ENCODE data around the gene PTGES3.
A peak's percentile ranks its signal among the peaks of the same experiment; 100 is the strongest.
"Not testable (repeated sequence)": the region's sequence is repeated elsewhere in the genome, so short reads cannot be mapped to it uniquely, and the experiment has no call there.

The PTGES3 gene

GRCh38 chr12:56688129-56688845 lies at the start of gene PTGES3:
Gene PTGES3 (minus strand): TSS chr12:56688284. CDS start chr12:56687999, 285 bp downstream.
- DNase-seq (ENCODE audit: low read depth in 2 of 2) = peak; percentile 96 to 97

GRCh38 chr12:56728139-56728861 lies 40.2 kb upstream of the PTGES3 start:
- no peak for DNase-seq (ENCODE audit: low read depth in 2 of 2)

- DNase-seq (ENCODE audit: low read depth in 2 of 2) = not testable (repeated sequence)
Measured at GRCh38 chr12:56726196-56726675, 38.2 kb upstream of the PTGES3 start.

GRCh38 chr12:56725723-56726102 lies 37.6 kb upstream of the PTGES3 start:
- no peak for DNase-seq (ENCODE audit: low read depth in 2 of 2)

- DNase-seq (ENCODE audit: low read depth in 2 of 2) = peak; percentile 95
Measured at GRCh38 chr12:56724972-56725722, 37.1 kb upstream of the PTGES3 start, which contains the start of gene NACA. Gene NACA (minus strand): TSS chr12:56725299. CDS start chr12:56724521, 778 bp downstream.

GRCh38 chr12:56724701-56724971 lies 36.6 kb upstream of the PTGES3 start:
- no peak for DNase-seq (ENCODE audit: low read depth in 2 of 2)

GRCh38 chr12:56723889-56724700 lies 36.0 kb upstream of the PTGES3 start:
- peak; percentile 40 to 43 for DNase-seq (ENCODE audit: low read depth in 2 of 2)

GRCh38 chr12:56723352-56723751 lies 35.3 kb upstream of the PTGES3 start:
- no peak for DNase-seq (ENCODE audit: low read depth in 2 of 2)

- no peak for DNase-seq (ENCODE audit: low read depth in 2 of 2)
Measured at GRCh38 chr12:56722832-56723231, 34.7 kb upstream of the PTGES3 start.

- no peak for DNase-seq (ENCODE audit: low read depth in 2 of 2)
Measured at GRCh38 chr12:56721721-56722120, 33.6 kb upstream of the PTGES3 start.

- no peak for DNase-seq (ENCODE audit: low read depth in 2 of 2)
Measured at GRCh38 chr12:56721216-56721615, 33.1 kb upstream of the PTGES3 start.

GRCh38 chr12:56720731-56721151 lies 32.7 kb upstream of the PTGES3 start:
- DNase-seq (ENCODE audit: low read depth in 2 of 2) = no peak

- no peak for DNase-seq (ENCODE audit: low read depth in 2 of 2)
Measured at GRCh38 chr12:56719056-56719455, 31.0 kb upstream of the PTGES3 start.

GRCh38 chr12:56718636-56719035 lies 30.6 kb upstream of the PTGES3 start:
- DNase-seq (ENCODE audit: low read depth in 2 of 2) = no peak

- no peak for DNase-seq (ENCODE audit: low read depth in 2 of 2)
Measured at GRCh38 chr12:56718149-56718548, 30.1 kb upstream of the PTGES3 start.

- DNase-seq (ENCODE audit: low read depth in 2 of 2) = no peak
Measured at GRCh38 chr12:56716933-56717880, 29.1 kb upstream of the PTGES3 start.

- DNase-seq (ENCODE audit: low read depth in 2 of 2) = no peak
Measured at GRCh38 chr12:56716458-56716857, 28.4 kb upstream of the PTGES3 start.

- DNase-seq (ENCODE audit: low read depth in 2 of 2) = no peak
Measured at GRCh38 chr12:56715798-56716197, 27.7 kb upstream of the PTGES3 start.

GRCh38 chr12:56714431-56714929 lies 26.4 kb upstream of the PTGES3 start:
- DNase-seq (ENCODE audit: low read depth in 2 of 2) = no peak

GRCh38 chr12:56713345-56713744 lies 25.3 kb upstream of the PTGES3 start:
- no peak for DNase-seq (ENCODE audit: low read depth in 2 of 2)

Data from fibroblast of skin of left quadriceps (primary cell).